HTR-8/SVneo (cell line): Measurements from ENCODE around the gene CHRNB1.
"Not testable (repeated sequence)": the region's sequence is repeated elsewhere in the genome, so short reads cannot be mapped to it uniquely, and the experiment has no call there.

Experiments
- DNase-seq: peaks from one replicate; pipeline ENCODE4 v3.0.0; 2011; ENCODE audit warnings: low spot score, mixed read lengths; ENCODE audit not compliant: insufficient read length
- FAIRE-seq: peaks from 2 replicates; lab custom pipeline; 2011; peaks lifted over from hg19 to GRCh38; lab: Jason Lieb, UNC

Gene CHRNB1

GRCh38 chr17:7464081-7464480 is 19.2 kb downstream of the CHRNB1 start:
- FAIRE-seq (no peak), DNase-seq (no peak)

- DNase-seq (no peak), FAIRE-seq (no peak)
These were observed 20.9 kb downstream of the CHRNB1 start for GRCh38 chr17:7465597-7466275.

- FAIRE-seq = no peak
- DNase-seq = no peak
These were observed 21.4 kb downstream of the CHRNB1 start for GRCh38 chr17:7466318-7466638.

- no peak for FAIRE-seq
- no peak for DNase-seq
These were observed 21.9 kb downstream of the CHRNB1 start for GRCh38 chr17:7466639-7467341.

- FAIRE-seq (no peak), DNase-seq (no peak)
These were observed 22.6 kb downstream of the CHRNB1 start for GRCh38 chr17:7467498-7467897.

- DNase-seq = no peak
- no peak for FAIRE-seq
These were observed 23.4 kb downstream of the CHRNB1 start for GRCh38 chr17:7468290-7468689.

GRCh38 chr17:7468804-7469389 is 24.0 kb downstream of the CHRNB1 start:
- FAIRE-seq (no peak), DNase-seq (no peak)

- not testable (repeated sequence) for DNase-seq, FAIRE-seq
These were observed 25.0 kb downstream of the CHRNB1 start for GRCh38 chr17:7469843-7470242.

- not testable (repeated sequence) for FAIRE-seq, DNase-seq
These were observed 25.7 kb downstream of the CHRNB1 start for GRCh38 chr17:7470457-7470973.

- DNase-seq (no peak), FAIRE-seq (no peak)
These were observed 26.9 kb downstream of the CHRNB1 start for GRCh38 chr17:7471729-7472128.

GRCh38 chr17:7474767-7475166 is 29.9 kb downstream of the CHRNB1 start:
- not testable (repeated sequence) for FAIRE-seq, DNase-seq

- DNase-seq = no peak
- no peak for FAIRE-seq
These were observed 31.0 kb downstream of the CHRNB1 start for GRCh38 chr17:7475764-7476422.

- DNase-seq = peak; percentile 47
- FAIRE-seq = peak; percentile 60
These were observed 31.6 kb downstream of the CHRNB1 start for GRCh38 chr17:7476494-7476893.

GRCh38 chr17:7476951-7477350 is 32.1 kb downstream of the CHRNB1 start:
- no peak for FAIRE-seq

GRCh38 chr17:7477392-7478275 is 32.8 kb downstream of the CHRNB1 start:
- DNase-seq (no peak), FAIRE-seq (no peak)

More at GRCh38 chr17:7476951-7477350, 32.1 kb downstream of the CHRNB1 start:
- DNase-seq = no peak

- no peak for FAIRE-seq
These were observed 33.7 kb downstream of the CHRNB1 start for GRCh38 chr17:7478276-7479212.

GRCh38 chr17:7479213-7480088 is 34.6 kb downstream of the CHRNB1 start, which contains the start of gene ZBTB4:
TSS of gene ZBTB4 (minus strand) at chr17:7479631. CDS start at chr17:7466801, 12,830 bp downstream.
- DNase-seq (peak; percentile 65), FAIRE-seq (peak; percentile 9)

More at GRCh38 chr17:7478276-7479212, 33.7 kb downstream of the CHRNB1 start:
- DNase-seq = peak; percentile 67

- DNase-seq (no peak), FAIRE-seq (no peak)
These were observed 35.2 kb downstream of the CHRNB1 start for GRCh38 chr17:7480089-7480384.
